Mesenteric fat pad (tissue), 1 donor: ENCODE measurements around the gene SLPI. TPM values are rescaled to one million over a fixed set of nuclear protein-coding genes. Genes with fewer than 3 reads are reported as not detected.
A peak's percentile ranks its signal among the peaks of the same experiment; 100 is the strongest.

Source experiments
- DNase-seq: peaks from one replicate; pipeline ENCODE4 v3.0.0-alpha.2; 2020; ENCODE audit warnings: low spot score
- long read RNA-seq: library from polyadenylated mRNA; unstranded; transcript quantifications from one replicate; pipeline ENCODE4 v2.0.0, GENCODE V29; 2020
- total RNA-seq: library from RNA; stranded (reverse); fragmentation: NEBNext Ultra II Directional; extraction: Animal tissue kit (Norgen Biotek cat#: 25700); gene quantifications from one replicate; pipeline ENCODE4 v1.2.1, GENCODE V29; 2021
- donor health status: DM: yes; HTN: yes; CAD: no.

SLPI gene, protein sequence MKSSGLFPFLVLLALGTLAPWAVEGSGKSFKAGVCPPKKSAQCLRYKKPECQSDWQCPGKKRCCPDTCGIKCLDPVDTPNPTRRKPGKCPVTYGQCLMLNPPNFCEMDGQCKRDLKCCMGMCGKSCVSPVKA
- 16.5 TPM for total RNA-seq
- long read RNA-seq = 0 reads

DNA sequence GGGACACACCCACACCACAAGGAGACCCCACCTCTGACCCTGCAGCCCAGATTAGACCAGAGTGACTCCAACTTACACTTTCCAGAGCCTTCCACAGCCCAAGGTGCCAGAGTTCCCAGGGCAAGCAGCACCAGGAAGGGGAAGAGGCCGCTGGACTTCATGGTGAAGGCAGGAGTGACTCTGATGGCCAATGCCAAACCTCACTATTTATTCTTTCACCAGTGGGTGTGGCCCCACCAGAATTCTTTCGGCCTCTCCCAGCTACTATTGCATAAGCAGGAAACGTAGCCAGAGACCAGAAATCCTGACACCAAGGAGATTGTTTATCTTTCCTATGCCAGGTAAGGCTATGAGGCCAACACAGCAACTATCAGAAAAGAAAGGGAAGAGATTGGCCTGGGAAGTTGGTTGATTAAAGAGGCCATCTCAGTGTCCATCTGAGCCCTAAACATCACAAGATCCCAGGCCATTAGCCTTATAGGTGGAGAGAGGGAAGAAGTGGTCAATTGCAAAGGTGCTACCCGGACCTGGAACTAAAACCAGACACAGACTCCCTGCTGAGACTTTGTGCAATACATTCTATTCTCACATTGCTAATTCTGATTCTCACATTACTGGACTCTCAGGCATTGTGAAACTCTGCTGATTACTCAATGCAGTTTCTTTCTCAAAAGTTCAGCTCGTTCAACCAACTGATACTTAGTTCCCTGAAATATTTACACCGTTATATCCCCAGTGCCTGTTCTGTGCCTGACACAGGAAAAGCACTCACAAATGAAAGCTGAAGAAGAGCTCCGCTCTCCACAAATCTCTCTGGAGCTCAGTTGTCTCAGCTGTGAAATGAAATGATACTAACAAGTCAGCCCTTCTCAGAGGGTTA, at the start of gene SLPI:
Gene SLPI (minus strand): TSS at position 182 of the 880 bp plus-strand sequence. CDS start 21 bp downstream, at position 161.
- DNase-seq = no peak

DNA sequence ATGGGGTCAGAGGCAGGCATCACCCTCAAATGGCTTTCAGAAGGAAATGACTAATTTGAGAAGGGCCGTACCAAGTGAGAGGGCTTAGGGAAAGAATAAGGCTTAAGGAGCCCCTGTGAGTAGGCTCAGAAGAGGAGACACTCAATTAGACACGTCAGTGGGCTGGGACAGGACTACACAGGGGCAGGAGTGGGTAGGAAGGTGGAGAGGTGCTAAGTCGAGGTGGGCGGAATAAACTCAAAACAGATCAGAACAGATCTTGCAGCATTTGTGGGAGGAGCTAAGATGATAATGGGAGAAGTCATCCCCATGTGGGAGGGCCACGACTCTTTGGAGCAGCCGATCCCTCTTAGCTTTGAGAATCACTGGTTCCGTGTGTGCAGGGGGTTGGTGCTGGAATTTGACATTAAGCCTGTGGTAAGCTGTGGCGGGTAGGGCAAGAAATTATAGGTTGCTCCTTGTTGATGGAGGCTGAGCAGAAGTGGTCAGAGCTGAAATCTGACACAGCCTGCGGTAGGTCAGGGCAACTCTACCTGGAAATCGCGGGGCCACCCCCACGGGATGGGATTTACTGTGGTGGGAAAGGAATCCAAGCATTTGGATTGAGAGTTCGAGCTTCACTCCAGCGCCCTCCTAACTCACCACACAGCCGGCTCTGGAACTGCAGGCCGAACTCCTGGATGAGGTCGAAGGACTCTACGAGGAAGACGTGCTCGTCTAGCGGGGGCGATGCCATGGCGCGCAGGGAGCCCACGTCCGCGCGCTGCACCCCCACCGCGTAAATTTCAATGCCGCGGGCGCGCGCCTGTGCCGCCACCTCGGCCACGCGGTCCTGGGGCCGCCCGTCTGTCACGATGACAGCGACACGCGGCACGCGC, 49.5 kb upstream of the SLPI start:
- DNase-seq = no peak

DNA sequence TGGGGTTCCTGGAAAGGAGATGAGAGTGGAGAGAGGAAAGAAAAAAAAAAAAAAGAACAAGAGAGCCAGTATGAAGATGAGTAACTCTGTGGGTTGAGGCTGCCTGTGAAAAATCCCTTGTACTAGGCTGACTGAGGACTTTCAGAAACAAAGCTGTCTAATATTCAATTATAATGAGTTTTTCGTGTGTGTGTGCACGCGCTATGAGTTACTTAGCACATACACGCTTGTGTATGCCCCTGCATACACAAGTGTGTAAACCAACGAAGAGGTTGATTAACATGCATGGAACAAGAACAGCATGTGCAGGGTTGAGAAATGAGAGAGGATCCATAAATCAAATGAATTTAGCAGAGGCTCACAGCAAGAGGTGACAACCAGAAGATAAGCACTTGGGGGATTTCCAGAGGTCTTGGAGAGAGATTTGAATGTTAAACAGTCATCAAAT, 47.5 kb upstream of the SLPI start:
- DNase-seq = no peak

DNA sequence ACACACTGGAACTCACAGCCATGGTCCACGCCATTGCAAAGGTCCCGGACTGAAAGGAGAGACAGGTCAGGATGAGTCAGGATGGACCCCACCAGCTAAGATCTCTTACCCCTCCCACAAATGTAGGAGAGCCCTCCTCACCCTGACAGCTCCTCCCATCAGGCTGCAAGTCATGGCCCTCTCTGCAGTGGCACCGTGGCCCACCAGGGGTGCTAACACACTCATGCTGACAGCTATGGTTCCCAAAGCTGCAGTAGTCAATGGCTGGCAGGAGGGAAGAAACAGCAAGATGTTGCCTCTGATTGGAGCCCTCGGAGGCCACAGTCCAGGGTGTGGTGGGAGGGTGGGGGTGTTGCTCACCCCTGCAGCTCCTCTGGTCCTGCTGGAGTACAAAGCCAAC, 46.6 kb upstream of the SLPI start:
- DNase-seq = no peak

DNA sequence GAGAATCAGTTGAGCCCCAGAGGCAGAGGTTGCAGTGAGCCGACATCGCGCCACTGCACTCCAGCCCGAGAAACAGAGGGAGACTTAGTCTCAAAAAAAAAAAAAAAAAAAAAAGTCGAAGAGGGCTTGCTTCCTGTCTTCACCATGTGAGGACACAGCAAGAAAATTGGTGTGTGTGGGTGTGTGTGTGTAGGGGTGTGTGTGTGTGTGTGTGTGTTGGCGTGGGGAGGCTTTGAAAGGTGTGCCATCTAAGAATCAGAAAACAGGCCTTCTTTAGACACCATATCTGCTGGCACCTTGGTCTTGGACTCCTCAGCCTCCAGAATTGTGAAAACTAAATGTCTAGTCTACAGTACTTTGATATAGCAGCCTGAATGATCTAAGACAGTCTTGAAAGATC, 45.4 kb upstream of the SLPI start:
- DNase-seq = no peak

DNA sequence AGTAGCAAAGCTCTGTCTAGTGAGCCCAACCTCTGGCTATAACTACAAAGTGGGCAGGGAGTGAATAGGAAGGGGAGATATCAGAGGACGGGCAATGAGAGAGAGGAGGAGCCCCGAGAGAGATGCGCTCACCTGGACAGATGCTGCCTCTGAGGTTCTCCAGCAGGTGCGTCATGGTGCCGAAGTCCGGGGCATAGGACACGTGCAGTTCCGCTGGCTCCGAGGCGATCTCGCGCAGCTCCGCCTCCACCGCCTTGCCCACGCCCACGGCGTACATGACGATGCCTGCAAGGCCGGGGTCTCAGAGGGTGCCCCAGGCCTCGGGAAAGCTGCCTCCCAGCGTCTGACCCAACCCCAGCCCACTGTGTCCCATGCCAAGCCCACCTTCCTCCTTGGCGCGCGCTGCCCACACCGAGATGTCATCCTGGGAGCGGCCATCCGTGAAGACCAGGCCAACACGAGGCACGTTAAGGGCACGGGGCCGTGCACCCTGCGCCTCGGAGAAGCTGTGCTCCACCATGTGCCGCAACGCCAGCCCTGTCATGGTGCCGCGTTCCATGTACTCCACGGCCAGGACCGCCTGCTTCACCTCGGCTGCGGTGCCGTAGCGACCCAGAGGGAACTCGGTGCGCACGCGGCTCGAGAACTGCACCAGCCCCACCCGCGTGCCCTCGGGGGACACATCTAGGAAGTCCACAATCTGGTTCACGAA, 43.6 kb upstream of the SLPI start:
- DNase-seq = peak; percentile 85

DNA sequence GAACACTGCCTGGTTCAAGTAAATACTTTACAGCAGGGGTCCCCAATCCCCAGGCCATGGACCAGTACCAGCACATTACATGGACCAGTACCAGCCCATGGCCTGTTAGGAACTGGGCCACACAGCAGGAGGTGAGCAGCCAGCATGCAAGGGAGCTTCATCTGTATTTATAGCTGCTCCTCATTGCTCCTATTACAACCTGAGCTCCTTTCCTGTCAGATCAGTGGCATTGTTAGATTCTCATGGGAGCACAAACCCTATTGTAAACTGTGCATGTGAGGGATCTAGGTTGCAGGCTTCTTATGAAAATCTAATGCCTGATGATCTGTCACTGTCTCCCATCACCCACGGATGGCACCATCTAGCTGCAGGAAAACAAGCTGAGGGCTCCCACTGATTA, 40.3 kb upstream of the SLPI start:
- no peak for DNase-seq

DNA sequence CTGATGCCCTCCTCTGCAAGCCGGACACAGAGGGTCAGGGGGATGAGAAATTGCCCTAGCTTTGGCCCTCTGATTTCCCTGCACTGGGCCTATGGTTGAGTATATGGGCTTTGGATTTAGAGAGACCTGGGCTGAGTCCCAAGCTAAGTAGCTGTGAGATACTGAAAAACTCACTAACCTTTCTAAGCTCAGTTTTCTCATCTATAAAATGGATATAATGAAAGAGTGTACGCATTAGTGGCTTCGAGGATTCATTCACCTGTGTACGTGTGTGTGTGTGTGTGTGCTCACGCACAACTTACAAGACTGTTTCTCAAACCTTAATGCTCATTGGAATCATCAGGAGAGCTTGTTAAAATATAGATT, 39.6 kb upstream of the SLPI start:
- no peak for DNase-seq

DNA sequence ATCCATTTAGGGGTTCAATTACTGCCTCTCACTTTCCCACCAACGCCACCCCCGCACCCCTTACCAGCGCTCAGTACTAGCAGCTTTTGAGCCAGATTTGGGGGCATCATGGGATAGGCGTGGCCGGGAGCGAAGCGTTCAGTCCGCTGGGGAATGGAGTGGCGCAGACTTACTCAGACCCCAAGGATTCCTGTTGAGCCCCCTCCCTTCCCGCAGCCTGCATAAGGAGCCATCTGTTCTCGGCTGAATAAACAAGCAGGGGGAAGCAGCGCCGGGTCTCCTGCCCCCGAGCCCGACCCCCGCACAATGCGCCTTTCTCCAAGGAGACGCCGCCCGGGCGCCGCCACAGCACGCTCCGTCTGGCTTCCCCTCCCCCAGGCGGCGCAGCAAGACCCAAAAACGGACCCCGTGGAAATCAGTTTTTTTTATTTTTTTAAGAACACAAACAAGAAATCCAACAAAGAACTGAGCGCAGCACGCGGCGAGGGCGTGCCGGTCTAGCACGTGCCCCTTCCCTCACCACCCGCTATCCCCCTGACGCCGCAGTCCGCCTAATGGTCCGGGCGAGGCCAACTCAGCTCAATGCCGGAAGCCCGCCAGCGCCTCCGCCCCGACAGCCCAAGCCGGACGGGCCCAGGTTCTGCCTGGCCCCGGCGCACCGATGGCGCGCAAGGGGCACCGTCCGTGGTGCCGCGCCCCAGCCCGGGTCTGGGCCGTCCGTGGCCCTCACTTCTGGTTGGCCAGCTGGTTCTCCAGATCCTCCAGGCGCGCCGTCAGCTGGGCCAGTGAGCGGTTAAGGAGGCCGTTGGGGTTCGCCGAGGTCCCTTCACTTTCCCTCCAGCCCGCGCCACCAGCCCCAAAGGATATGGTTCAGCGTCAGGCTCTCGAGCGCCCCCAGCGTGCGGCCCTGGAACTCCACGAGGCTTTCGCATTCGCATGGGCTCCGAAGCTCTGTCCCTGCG, 39.0 kb upstream of the SLPI start:
- DNase-seq = no peak

DNA sequence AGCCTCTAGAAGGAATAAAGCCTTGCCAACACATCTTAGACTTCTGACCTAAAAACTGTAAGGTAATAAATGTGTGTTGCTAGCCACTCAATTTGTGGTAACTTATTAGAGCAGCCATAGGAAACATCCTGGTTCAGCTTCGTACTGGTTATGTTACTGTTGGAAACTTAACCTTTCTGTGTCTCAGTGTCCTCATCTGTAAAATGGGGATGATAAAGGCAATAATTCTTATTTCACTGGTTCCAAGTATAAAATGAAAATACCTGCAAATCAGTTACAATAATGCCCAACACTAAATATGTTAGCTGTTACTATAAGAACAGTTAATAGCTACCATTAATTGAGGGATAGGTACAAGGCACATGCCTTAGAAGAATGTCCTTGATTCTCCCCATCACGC, 38.0 kb upstream of the SLPI start:
- DNase-seq = no peak

DNA sequence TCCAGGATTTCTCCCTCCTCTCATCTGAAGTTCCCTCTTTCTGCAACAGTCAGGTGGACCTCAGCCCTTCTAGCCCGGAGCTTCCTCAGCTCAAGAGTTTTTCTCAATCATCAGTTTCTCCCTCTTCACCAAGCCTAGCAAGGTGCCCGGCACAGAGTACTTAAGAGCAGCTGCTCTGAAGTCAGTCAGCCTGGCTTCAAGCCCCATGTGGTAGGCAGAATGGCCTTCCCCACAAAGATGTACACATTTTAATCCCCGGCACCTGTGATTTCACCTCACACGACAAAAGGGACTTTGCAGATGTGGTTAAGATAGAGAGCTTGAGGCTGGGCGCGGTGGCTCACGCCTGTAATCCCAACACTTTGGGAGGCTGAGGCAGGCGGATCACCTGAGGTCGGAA, 37.2 kb upstream of the SLPI start:
- DNase-seq = no peak

DNA sequence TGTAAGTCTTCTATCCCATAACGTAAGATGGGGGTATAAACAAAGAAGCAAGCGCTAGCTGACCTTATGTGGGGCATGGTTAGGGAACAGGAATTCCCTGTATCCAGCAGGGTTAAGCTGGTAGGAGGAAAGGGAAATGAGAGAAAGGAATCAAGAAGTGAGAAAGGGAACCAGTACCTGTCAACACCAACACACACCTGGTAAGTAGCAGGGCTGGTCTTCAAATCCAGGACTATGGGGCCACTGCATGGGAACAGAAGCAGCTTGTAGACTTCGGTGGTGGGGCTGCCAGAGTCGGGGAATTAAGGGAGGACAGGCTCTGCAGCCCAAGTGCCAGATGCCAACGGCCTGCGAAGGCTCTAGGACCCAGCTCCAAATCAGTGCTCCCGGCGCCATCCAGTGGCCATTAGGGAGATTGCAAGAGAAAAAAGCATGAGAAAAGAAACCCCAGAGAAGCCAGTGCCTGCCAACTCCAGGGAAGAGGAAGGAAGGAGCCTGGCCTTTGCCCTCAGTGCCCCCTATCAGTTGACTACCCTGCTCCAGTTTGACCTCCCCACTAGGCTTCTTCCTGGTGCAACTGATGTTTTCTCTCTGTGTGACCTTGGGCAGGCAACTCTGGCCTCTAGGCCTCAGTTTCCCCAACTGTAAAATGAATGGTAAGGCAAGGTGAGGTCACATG, 36.5 kb upstream of the SLPI start:
- DNase-seq = no peak

DNA sequence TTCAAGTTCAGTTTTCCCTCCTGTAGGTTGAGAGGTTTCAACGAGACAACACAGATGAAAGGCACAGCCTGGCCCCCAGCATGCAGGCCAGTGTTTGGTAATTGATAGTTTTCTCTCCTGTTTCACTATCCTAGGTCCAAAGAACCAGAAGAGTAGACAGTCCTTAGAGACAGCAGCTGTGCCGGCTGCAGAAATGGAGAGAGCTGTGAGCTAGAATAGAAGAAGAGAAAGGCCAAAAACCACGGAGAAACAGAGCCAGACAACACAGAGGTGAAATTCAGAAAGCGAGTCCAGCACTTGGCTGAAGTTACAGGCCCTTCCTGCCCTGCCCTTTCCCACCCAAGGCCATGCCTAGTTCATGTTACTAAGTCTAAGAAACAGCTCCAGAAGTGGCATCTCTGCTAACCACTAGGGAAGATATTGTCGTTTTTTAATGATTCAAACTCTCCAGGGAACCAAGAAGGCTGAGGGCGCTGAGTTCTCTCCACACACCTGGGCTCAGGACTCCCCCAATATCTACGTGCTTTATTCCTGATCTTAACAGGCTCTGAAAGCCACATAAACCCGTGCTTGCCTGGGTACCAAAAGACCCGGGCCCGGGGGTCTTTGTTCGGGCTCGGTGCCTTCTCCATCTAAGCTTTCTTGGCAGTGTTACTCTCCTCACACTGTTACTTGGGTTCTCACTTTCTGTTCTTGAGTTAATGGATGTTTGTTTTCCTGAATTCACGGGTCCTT, 35.7 kb upstream of the SLPI start:
- no peak for DNase-seq

DNA sequence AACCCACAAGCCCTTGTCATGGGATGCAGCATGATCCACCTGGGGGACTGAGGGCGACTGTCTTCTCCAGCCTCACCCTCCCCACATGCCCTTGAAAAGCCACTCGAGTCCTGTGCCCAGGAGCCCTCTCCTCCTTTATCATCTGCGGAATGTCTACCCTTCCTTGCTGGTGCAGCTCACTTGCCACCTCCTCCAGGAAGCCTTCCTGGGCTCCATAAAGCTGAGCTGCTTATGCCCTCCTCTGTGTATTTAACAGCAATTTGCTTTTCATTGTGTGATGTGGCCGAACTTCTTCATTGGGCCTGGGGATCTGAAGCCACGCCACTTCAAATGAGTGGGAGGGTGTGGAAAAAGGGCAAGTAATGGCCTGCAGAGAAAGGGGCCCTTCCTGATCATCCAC, 34.5 kb upstream of the SLPI start:
- no peak for DNase-seq

DNA sequence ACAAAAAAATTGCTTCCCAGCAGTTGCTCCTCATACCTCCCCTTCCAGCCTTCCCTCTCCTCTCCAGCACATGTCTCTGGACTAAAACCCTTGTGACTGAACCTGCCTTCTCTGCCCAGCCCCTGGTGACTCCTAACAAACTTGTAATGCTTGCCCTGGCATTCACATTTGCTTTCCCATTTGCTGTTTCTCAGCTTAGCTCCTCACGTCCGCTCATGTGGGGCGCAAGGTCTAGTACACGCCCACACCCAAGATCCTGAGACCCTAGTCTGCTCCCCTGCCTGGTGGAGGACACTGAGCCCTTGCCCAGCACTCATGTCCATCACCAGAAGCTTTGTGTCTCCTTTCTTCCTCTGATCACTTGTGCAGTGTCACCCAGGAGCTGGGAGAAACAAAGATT, 34.0 kb upstream of the SLPI start:
- DNase-seq = no peak

DNA sequence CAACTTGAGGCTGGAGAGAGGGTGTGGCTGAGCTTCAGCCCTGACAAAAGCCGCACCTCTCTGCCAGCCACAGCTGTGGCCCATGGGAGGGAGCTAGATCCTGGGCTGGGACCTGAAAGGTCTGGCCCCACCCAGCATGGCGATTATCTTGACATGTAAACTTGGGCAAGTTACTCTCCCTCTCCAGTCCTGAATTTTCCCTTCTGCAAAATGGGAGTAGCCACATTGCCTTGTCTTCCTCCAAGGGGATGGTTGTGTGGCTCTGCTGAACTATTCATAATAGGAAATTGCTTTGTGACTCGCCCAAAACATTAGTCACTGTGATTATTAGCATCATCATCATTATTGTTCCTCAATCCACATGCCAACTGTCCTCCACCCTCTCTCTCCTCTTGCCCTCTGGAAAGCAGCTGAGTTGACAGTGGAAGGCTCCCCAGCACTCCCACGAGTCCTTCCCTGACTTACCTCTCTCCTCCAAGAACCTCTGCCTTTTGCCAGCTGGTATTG, 29.2 kb upstream of the SLPI start:
- DNase-seq = no peak

DNA sequence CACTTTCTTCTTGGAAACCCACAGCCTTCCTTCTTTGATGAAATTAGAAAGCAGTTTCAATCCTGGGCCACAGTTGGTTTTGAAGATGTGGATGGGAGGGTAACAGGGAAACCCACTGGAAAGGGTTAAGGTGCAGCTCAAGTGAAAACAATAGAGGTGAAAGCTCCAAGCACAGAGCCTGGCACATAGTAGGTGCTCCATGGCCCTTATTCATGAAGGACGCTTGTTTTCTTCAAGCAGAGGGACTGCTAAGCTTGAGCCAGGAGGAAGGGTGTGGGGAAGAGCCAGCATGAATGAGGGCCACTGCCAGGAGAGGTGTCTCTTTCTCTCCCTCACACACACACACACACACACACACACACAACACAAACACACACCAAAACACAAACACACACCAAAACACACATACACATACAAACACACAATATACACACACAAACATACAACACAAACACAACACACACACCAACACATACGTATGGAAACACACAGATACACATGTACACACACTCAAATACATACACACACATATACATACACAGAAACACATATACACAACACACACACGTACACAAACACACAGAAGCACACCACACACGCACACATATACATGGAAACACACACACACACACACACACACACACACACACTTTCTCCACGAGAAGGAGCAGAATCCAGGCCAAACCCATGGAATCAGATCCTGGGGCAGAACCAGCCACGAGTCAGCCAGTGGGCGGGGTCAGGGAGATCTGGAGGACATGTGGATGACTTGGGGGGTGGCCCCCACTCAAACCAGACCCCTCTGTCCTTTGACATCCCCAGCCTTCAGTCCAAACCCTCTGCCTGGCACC, 28.6 kb upstream of the SLPI start:
- no peak for DNase-seq

DNA sequence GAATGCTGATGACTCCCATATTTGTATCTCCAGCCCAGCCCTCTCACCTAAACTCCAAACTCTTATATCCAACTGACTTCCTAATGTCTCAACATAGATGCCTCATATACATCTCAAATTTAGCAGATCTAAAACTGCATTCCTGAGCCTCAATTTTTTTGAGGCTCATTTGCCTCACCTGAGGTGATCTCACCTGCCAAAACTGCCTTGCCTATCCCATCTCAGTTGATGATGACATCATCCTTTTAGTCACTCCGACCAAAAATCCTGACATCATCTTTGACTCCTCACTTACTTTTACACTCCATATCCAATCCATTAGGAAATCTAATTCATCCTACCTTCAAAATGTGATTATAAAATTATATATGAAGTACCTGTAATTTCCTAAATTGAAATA, 25.6 kb upstream of the SLPI start:
- no peak for DNase-seq
